ENCODE data around the gene PANK1.

The PANK1 gene

DNA sequence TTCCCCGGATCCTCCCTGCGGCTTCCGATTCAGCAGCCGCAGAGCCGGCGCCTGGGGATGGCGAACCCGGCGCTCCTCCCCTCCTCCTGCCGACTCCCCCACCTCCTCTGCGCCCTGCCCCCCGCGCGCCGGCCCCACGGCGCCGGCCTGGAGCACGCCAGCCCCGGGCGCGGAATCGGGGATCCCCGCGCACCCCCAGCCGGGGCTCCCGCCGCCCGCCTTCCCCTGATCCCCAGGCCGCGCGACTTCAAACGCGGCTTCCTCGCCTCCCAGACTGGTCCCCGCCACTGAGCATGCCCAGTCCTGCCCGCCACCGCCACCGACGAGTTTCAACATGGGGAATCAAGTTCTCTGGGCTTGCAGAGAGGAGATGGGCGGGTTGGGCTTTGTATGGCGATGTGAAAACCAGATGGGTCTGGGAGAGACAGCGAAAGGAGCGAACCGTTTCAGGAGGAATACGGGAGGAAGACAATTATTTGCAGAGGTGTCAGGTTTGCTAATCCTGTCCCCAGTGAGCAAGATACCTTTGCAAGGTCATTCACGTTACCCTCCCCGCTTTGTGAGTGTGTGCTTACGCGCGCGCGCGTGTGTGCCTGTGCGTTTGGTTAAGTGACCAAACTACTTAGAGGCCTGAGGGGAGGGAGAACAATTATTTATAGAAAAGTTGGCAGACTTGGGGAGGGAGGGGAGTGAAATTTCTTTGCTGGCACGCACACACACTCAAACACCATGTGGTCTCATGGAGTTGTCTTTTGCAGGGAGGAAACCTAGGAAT lies at the start of gene PANK1:
Gene PANK1, minus strand, starts transcription at position 276 of the 775 bp plus-strand sequence. CDS start 351 bp downstream, outside the sequence.
- peak; percentile 55 to 65 for DNase-seq

DNA sequence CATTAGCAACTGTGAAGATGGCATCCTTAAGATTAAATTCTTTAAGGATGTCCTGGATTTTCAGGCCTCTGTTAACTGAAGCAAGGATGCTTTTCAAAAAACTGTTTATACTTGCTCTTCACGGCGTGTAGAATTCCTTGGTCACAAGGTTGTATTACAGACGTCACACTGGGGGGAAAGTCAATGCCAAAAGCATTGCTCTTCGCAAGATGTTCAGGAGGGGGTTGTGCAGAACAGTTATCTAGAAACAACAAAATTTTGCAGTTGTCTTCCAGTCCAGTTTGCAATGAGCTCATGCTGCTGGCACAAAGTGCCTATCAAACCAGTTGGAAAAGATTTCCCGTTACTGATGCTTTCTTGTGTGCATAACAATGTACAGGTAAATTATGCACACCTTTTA lies 48.1 kb upstream of the PANK1 start:
- DNase-seq, result no peak

DNA sequence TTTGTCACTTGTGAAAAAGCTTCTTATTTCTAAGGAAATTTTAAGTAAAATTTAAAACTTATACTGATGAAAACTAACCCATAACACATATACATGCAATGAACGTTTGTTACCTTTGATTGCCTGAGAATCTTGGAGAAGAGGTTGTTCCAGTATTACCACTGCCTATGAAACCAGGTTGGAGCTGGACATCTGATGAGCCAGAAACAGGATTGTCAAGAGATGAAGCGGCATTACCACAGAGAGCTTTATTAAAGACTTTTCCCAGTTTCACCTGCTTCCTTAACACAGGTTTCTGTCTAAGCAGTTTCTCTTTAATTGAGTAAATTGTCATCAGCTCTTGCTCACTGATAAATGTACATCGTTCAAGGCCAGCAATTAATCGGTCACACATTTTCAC lies 47.4 kb upstream of the PANK1 start:
- no peak for DNase-seq

DNA sequence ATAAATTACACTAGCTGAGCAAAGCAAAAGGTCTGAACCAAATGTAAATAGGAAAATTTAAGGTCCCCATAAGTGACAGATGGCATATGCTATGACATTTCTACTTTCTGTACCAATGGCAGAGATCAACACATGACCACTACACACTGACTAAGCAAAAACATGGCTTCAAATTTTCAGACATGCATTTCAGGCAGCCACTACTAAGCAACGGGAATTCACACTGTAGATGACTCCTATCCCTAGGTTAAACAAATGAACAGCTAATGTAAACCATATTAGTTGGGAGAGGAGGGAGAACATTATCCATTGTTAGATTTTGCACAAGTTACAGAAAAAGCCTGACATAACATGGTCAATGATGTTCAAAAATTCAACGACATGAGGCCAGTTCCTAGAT lies 45.0 kb upstream of the PANK1 start:
- DNase-seq, result no peak

DNA sequence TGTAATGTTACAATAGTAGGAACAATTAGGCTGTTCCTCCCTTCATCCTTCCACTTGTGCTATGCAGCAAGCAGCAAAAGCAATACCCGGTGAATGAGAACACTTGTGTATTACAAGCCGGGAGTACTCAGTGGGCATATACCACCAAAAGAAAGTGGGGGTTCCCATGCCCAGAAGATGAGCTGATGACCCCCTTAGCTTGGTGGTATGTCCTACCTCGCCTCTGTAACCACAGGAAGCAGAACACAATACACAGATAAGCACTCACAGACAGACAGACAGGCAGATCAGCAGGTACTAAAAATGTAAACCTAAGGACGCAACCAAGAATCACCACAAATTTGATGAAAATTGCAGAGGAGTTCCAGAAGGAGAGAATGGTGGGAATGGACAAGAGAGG lies 40.9 kb upstream of the PANK1 start:
- no peak for DNase-seq

DNA sequence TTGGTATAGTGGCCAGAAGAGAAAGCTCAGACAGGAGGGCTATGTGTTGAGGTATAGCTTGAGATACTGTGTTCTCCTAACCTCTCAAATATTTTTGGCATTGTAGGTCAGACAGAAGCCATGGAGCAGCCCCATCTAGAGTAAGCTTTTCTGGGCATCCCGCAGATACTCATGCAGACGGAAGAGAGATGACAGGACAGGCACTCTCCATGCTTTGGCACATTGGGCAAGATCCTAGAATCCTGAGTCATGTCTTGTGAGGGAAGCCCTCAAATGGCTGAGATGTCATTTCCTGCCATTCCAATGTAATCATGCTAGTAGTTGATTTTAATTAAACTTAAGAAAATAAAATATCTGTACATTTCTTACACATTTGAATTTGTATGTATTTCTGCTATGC lies 39.6 kb upstream of the PANK1 start:
- peak in 1 of 2 experiments; percentile 13 for DNase-seq

DNA sequence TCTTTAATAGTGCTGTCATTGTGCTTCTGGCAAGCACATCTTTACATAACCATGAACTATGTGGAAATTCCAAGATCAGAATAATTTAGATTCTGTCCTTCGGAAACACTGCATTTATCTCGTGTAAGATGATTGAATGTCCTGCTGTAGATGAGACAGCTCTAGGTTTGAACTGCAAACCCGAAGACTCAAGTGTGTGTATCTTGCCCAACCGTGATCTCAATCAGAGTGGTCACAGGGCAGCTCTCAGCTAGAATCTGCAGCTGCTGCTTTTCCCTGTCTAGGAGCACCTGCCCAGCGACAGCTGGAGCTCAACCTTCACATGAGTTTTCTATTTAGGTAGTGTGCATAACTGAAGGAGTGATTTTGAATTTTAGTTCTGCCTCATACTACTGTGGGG lies 38.8 kb upstream of the PANK1 start:
- DNase-seq, result no peak

DNA sequence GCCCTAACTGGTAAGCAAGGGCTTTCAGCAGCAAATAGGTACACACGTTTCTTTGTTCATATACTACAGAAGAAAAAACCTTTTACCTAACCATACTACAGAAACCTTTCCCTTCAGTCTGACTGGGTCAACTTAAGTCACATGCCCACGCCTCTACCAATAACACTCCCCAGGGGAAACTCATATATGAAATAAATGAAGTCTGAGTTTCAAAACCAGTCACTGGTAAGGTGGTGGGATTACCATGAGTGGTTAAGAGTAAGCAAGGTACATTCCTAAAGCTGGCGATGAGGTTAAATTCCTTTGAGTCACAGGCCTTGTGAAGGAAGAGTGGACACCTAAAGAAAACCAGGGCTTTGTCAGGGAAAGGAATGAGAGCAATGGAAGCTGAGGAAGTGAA lies 34.9 kb upstream of the PANK1 start:
- DNase-seq, result no peak

DNA sequence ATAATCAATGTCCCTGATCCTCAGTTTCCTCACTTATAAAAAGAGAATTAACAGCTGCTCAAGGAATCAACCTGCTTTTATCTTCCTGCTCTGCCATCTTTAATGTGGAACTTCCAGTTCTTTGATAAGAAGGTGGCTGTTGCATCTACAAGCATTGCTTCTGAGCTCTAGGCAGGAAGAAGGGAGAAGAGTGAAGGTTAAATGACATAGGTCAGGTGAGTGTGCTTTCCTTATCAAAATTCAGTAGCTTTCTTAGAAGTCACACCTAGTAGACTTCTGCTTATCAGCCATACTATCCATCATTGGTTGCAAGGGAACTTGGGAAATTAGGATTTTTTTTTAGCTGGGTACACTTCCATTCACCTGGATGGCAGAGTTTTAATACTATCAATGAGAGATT lies 32.3 kb upstream of the PANK1 start:
- DNase-seq, result no peak

DNA sequence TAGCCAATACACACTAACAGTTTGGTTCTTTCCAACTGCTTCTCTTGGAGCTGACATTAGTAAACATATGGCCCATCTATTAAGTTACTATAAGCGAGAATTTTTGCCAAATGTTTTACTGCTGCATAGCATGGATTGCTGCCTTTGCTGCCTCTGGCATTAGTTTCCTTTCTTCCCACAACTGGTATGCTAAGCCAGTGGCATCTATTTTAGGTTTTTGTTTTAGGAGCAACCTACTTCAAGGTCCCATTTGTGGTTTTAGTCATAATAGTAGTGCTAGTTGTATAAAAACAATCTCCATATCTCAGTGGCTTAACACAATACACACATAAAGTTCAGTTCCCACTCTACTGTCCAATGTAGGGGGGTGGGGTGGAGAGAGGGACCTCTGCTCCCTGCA lies 25.9 kb upstream of the PANK1 start:
- DNase-seq, result no peak

DNA sequence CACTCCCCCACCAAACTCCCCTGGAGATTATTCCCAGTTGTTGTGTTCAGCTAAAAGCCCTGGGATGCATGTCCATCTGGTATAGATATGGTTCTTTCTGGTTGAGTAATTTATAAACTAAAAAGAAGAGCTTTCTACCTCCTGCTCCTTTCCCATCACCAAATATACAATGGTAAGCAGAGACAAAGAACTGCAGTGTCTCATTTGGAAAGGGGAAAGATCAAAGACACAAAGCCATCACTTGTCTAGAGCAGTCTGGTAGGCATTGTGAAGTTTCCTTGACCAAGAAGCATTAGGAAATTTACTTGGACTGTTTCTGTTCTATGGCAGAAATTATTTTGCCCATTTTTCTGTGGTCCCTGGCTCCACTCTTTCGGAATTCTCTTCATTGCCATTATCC lies 24.9 kb upstream of the PANK1 start:
- DNase-seq, result no peak

DNA sequence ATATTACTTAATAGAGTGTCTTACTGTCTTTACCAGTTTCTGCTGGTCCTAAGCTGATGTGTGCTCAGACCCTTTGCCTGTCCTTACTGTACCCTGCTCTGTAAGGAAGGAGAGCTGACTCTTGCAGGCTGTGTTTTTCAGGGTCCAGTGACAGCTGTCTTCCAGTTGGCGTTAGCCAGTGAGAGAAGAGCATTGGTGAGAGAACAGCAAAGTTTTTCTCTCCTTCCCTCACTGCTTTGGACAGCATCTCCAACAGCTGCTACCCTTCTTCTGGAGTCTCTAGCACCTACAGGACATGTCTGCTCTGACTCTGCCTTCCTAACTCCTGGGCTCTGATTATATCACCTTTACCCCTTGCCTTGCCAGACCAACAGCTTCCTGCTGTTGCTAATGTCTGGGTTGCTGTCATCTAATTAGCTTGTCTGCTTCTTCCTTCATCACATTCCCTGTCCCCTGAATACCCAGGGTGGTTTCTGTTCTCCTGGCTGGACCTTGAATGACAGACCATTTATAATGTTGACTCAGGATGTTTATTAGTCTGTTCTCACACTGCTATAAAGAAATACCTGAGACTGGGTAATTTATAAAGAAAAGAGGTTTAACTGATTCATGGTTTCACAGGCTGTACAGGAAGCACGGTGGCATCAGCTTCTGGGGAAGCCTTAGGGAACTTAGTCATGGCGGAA lies 23.5 kb upstream of the PANK1 start:
- DNase-seq, result no peak

DNA sequence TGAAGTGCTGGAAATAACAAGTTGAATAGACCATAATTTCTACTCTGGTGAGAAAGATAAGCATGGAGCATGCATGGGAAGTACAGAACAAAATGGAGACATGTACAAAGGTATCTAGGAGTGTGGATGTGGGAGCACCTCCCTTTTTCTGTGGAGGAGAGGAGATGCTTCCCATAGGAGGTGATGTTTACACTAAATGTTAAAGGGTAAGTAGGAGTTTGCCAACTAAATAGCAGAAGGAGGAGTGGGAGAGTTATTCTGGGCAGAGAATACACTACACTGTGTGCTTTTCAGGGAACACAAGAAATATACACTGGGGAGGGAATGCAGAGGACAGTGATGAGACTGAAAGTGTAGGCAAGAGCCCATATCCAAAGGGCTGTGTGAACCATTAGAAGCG lies 21.1 kb upstream of the PANK1 start:
- DNase-seq, result no peak

DNA sequence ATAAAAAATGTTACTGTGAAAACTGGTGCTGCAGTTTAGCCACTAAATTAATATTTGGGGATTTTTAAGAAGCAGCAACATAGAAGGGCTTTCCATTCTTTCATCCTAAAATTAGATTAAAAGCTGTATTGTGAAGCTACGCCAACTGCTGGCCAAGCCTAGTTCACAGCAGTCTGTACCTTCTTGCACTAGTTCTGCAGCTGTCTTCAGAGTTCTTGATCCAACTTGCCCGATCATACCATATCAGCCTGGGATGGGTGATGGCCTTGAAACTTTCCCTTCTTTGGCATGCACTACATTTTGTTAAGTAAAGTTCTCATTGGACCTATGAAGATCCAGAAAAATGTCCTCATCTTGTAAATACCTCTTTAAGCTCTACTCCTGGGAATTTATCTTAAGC lies 20.3 kb upstream of the PANK1 start:
- DNase-seq, result no peak

DNA sequence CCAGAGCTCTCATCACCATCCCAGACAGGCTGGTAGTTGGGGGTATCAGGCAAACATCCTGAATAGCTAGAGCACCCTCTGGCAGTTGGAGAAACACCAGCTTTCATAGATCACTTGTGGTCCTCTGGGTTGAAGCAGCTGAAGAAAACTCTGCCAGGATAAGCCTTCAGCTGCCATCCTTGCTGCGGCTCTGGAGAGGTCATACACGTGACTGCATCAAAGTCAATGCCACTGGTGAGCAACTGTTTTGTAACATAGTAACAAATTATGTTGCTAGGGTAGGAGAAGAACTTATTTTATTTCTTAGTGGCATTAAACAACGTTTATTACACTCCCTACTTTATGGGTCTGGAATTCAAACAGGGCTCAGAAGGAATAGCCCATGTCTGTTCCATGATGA lies 19.2 kb upstream of the PANK1 start:
- no peak for DNase-seq

DNA sequence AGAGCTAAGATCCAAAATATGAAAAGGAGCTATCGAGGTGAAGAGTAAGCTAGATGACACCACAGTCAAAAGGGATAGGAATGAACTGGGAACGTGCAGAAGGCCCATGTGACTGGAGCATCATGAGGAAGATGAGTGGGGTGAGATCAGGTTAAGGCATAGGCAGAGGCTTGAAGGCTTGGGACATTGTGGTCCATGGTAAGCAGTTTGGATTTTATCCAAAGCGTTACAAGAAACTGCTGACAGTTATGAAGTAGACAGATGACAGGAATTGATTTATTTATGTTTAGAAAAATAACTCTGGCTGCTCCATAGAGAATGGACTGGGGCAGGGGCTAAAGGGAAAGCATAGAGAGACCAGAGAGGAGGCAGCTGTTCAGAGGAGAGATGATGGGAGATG lies 18.1 kb upstream of the PANK1 start:
- no peak for DNase-seq

DNA sequence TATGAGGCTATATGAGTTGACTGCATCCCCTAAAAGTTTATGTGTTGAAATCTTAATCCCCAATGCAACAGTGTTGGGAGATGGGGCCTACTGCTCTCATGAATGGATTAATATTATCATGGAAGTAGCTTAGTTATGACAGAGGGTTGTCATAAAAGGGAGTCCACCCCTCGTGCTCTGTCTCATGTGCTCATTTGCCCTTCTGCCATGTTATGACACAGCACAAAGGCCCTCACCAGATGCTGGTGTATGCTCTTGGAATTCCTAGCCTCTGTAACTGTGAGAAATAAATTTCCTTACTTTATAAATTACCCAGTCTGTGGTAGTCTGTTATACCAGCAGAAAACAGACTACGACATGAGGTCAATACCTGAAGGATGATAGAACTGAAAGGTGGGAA lies 17.6 kb upstream of the PANK1 start:
- no peak for DNase-seq

DNA sequence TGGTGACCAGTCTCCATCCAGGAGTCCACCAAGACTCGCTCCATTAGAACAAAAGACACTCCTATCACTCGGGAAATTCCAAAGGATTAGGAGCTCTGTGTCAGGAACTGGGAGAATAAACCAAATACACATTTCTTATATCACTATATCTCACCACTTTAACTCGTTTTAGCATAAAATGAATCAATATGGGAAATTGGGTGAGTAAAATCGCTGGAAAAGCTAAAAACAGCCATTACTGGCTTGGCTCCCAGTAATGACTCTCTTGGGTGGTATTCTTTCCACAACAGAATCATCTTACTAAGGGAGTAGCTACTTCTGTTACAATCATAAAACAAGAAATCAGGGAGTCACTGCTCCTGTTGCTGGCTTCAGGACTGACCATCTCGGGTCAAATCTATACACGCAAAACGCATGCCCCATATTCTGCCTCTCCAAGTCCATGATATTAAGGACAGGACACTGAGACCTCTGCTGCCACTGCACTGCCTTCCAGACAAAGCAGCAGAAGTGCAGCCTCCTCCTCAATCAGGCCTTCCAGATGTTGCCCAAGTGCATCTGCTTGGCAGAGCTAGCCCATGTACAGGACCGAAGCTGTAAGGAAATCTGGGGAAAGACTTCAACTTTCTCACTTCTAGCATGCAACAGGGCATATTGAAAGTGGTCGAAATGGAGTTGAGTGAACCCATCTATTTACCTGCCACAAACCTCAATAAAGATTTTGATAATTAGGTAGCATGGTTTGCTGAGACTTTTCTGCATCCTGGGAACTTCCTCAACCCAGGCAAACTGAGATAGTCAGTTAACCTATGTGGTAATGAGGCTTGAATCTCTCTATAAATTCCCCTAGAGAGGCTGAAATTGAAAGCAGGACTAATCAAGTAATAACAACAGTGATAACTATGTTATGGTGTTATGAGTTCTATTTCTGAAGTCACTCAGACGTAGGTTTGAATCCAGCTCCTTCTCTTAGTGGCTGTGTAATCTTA lies 14.4 kb upstream of the PANK1 start:
- DNase-seq, result no peak

DNA sequence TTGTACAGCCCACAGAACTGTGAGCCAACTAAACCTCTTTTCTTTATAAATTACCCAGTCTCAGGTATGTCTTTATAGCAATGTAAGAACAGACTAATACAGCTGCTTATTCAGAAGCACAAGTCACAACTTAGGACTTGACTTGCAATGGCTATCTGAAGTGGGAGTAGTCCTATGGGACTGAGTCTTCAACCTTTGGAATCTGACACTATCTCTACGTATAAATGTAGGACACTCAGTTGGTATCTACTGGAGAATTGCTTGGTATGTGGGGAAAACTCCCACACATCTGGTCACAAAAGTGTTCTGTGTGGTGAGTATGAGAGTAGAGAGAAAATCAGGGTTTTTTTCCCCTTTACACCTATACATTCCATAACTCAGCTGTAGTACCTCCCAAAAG lies 12.3 kb upstream of the PANK1 start:
- no peak for DNase-seq

DNA sequence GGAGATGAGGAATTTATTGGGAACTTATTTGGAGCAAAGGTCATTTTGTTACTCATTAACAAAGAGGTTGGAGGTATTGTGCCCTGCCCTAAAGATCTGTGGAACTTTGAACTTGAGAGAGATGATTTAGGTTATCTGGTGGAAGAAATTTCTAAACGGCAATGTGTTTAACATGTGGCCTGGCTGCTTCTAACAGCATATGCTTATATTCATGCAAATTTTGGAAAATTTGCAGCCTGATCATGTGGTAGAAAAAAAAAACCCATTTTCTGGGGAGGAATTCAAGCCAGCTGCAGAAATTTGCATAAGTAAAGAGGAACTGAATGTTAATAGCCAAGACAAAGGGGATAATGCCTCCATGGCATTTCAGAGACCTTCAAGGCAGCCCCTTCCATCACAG lies 10.7 kb upstream of the PANK1 start:
- no peak for DNase-seq

DNA sequence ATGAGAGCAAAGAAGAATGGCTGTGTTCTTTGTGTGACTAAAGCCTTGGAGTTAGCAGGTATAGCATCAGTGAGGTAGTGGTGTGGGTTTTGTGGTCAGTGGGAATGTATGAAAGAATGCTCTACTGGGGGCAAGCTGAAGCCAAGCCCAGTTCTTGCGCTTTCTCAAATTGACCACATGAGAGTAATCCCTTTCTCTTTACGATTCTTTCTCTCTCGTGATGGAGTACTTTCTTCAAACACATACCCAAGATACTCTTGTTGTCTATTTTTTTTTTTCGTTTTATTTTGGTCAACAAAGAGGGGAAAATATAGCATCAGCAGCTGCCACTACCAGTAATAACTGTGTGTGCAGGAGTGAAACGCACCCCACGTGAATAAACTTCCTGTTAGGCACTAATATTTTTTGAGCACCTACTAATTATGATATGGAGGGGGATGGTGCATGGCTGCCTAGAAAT lies 8.4 kb upstream of the PANK1 start:
- DNase-seq, result no peak

DNA sequence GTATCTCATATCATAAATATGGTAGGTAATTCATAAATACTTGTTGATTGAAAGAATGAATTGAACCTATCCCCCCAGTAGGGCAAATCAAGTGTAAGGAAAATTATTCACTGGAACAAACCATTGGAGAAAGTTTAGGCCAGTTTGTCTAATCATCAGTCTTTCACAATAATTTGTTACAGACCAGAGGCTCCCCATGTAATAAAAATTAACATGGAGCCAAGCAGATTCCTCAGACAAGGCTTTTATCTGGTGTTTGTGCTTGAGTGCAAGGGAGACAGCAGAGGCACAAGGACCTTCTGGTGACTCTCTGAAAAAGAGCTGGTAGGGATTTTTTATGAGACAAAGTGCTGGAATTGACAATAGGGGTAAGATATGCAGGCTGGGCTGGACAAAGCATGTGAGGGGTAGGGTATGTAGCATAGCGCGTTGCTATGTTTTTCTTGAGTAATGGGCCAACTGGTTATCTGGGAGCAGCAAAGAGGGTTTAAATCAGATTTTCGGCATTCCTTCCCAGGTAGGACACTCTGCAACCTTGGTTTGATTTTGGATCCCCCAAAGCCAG lies 7.8 kb upstream of the PANK1 start:
- no peak for DNase-seq
